ENCODE data around the gene THEMIS2. TPM values are rescaled to one million over a fixed set of nuclear protein-coding genes. Genes with fewer than 3 reads are reported as not detected.

The THEMIS2 gene
- total RNA-seq, 1 experiment from 2014 or later, result 2.0 TPM

DNA sequence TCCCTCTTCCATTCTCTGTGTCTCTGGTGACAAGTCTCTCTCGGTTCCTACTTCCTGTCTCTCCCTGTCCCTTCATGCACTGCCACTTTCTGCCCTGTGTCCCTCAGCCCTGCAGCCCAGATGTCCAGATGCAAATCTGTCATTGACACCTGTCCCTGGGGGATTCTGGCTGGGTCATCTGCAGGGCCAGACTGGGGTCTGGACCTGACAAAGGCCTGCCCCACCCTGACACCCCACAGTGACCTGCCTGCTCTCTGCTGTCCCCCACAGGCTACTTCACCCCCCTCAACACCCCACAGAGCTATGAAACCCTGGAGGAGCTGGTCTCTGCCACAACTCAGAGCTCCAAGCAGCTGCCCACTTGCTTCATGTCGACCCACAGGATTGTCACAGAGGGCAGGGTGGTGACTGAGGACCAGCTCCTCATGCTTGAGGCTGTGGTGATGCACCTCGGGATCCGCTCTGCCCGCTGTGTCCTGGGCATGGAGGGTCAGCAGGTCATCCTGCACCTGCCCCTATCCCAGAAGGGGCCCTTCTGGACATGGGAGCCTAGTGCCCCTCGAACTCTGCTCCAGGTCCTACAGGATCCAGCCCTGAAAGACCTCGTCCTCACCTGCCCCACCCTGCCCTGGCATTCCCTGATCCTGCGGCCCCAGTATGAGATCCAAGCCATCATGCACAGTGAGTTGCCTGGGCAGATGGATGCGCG, 7.2 kb downstream of the THEMIS2 start:
- H3K27ac ChIP-seq (ENCODE audit: low read depth, low read length, poor library complexity, severe bottlenecking), result no peak overlapping the region
- H3K9me3 ChIP-seq (ENCODE audit: low read depth, low read length, poor library complexity, severe bottlenecking), result no peaks in the 10 kb centered on the region
- ChIA-PET CTCF (no interaction called here), POLR2A (ENCODE audit: low non-redundant PET) (no interaction called here)
- no peaks in the 10 kb centered on the region for H3K4me1 ChIP-seq (ENCODE audit: insufficient read depth, low read length, poor library complexity, severe bottlenecking)
- intact Hi-C loops (cut with micrococcal nuclease; ENCODE audit: unreplicated experiment), result no loop called here
- BruUV-seq (replicated peaks), result no TSS peak
- no peaks in the 10 kb centered on the region for H3K36me3 ChIP-seq (ENCODE audit: insufficient read depth, low read length, poor library complexity, severe bottlenecking)
- no peak for DNase-seq (ENCODE audit: low spot score)
- TF ChIP-seq, protein P1, sequence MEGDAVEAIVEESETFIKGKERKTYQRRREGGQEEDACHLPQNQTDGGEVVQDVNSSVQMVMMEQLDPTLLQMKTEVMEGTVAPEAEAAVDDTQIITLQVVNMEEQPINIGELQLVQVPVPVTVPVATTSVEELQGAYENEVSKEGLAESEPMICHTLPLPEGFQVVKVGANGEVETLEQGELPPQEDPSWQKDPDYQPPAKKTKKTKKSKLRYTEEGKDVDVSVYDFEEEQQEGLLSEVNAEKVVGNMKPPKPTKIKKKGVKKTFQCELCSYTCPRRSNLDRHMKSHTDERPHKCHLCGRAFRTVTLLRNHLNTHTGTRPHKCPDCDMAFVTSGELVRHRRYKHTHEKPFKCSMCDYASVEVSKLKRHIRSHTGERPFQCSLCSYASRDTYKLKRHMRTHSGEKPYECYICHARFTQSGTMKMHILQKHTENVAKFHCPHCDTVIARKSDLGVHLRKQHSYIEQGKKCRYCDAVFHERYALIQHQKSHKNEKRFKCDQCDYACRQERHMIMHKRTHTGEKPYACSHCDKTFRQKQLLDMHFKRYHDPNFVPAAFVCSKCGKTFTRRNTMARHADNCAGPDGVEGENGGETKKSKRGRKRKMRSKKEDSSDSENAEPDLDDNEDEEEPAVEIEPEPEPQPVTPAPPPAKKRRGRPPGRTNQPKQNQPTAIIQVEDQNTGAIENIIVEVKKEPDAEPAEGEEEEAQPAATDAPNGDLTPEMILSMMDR (conservative IDR thresholded peaks at IDR 0.05; ENCODE audit: low read depth, low read length), result no peak
- no peak for TF ChIP-seq EZH2 (IDR thresholded peaks at IDR 0.05; ENCODE audit: borderline replicate concordance, low read depth, low read length, poor library complexity, severe bottlenecking)
- no peaks in the 10 kb centered on the region for H3K27me3 ChIP-seq (replicated peaks; ENCODE audit: insufficient read depth, low read depth, low read length, poor library complexity)
- H3K4me3 ChIP-seq (ENCODE audit: low read depth, low read length, poor library complexity, severe bottlenecking), result no peak overlapping the region

DNA sequence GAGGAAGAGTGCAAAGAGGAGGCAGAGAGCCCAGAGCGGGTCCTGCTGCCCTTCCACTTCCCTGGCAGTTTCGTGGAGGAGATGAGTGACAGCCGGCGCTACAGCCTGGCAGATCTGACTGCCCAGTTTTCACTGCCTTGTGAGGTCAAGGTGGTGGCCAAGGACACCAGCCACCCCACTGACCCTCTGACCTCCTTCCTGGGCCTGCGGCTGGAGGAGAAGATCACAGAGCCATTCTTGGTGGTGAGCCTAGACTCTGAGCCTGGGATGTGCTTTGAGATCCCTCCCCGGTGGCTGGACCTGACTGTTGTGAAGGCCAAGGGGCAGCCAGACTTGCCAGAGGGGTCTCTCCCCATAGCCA, 10.2 kb downstream of the THEMIS2 start:
- TF ChIP-seq, protein P1 (conservative IDR thresholded peaks at IDR 0.05; ENCODE audit: low read depth, low read length), result no peak
- no peak for TF ChIP-seq EZH2 (IDR thresholded peaks at IDR 0.05; ENCODE audit: borderline replicate concordance, low read depth, low read length, poor library complexity, severe bottlenecking)
- no TSS peak for BruUV-seq (replicated peaks)
- POLR2A ChIA-PET (ENCODE audit: low non-redundant PET), result no interaction called here

GRCh38 chr1:27883536-27883935, 11.2 kb downstream of the THEMIS2 start:
- ChIA-PET POLR2A (ENCODE audit: low non-redundant PET) (no interaction called here), CTCF (no interaction called here)
- no peak for DNase-seq (ENCODE audit: low spot score)
- Histone ChIP-seq H3K36me3 (ENCODE audit: insufficient read depth, low read length, poor library complexity, severe bottlenecking) (no peaks in the 10 kb centered on the region), H3K27me3 (replicated peaks; ENCODE audit: insufficient read depth, low read depth, low read length, poor library complexity) (no peaks in the 10 kb centered on the region), H3K27ac (ENCODE audit: low read depth, low read length, poor library complexity, severe bottlenecking) (no peak overlapping the region), H3K9me3 (ENCODE audit: low read depth, low read length, poor library complexity, severe bottlenecking) (no peaks in the 10 kb centered on the region), H3K4me3 (ENCODE audit: low read depth, low read length, poor library complexity, severe bottlenecking) (no peak overlapping the region), H3K4me1 (ENCODE audit: insufficient read depth, low read length, poor library complexity, severe bottlenecking) (no peaks in the 10 kb centered on the region)
- intact Hi-C loops (cut with micrococcal nuclease; ENCODE audit: unreplicated experiment), result no loop called here
- no TSS peak for BruUV-seq (replicated peaks)
- TF ChIP-seq, protein P1 (conservative IDR thresholded peaks at IDR 0.05; ENCODE audit: low read depth, low read length), result no peak
- no peak for TF ChIP-seq EZH2 (IDR thresholded peaks at IDR 0.05; ENCODE audit: borderline replicate concordance, low read depth, low read length, poor library complexity, severe bottlenecking)

More for the DNA sequence above, 10.2 kb downstream of the THEMIS2 start:
- Histone ChIP-seq H3K27me3 (replicated peaks; ENCODE audit: insufficient read depth, low read depth, low read length, poor library complexity) (no peaks in the 10 kb centered on the region), H3K36me3 (ENCODE audit: insufficient read depth, low read length, poor library complexity, severe bottlenecking) (no peaks in the 10 kb centered on the region), H3K9me3 (ENCODE audit: low read depth, low read length, poor library complexity, severe bottlenecking) (no peaks in the 10 kb centered on the region), H3K4me1 (ENCODE audit: insufficient read depth, low read length, poor library complexity, severe bottlenecking) (no peaks in the 10 kb centered on the region), H3K4me3 (ENCODE audit: low read depth, low read length, poor library complexity, severe bottlenecking) (no peak overlapping the region), H3K27ac (ENCODE audit: low read depth, low read length, poor library complexity, severe bottlenecking) (no peak overlapping the region)
- intact Hi-C loops (cut with micrococcal nuclease; ENCODE audit: unreplicated experiment), result no loop called here
- CTCF ChIA-PET, result no interaction called here
- DNase-seq (ENCODE audit: low spot score), result no peak
